HG03064 (cell line): ENCODE data around the gene UPK3BL1.
"Not testable (repeated sequence)": the region's sequence is repeated elsewhere in the genome, so short reads cannot be mapped to it uniquely, and the experiment has no call there.

Experiments used
- ATAC-seq: cut with Tn5 transposase; IDR thresholded peaks from one replicate; pipeline ENCODE4 v1.9.1; 2021; ENCODE audit warnings: low read depth; ENCODE audit not compliant: unreplicated experiment

The UPK3BL1 gene

GRCh38 chr7:102642691-102643090, at the start of gene UPK3BL1:
Gene UPK3BL1 (minus strand): TSS chr7:102642791. CDS start chr7:102642741, 50 bp downstream.
- ATAC-seq = not testable (repeated sequence)

GRCh38 chr7:102690602-102691001, 48.0 kb upstream of the UPK3BL1 start:
- ATAC-seq = not testable (repeated sequence)

DNA sequence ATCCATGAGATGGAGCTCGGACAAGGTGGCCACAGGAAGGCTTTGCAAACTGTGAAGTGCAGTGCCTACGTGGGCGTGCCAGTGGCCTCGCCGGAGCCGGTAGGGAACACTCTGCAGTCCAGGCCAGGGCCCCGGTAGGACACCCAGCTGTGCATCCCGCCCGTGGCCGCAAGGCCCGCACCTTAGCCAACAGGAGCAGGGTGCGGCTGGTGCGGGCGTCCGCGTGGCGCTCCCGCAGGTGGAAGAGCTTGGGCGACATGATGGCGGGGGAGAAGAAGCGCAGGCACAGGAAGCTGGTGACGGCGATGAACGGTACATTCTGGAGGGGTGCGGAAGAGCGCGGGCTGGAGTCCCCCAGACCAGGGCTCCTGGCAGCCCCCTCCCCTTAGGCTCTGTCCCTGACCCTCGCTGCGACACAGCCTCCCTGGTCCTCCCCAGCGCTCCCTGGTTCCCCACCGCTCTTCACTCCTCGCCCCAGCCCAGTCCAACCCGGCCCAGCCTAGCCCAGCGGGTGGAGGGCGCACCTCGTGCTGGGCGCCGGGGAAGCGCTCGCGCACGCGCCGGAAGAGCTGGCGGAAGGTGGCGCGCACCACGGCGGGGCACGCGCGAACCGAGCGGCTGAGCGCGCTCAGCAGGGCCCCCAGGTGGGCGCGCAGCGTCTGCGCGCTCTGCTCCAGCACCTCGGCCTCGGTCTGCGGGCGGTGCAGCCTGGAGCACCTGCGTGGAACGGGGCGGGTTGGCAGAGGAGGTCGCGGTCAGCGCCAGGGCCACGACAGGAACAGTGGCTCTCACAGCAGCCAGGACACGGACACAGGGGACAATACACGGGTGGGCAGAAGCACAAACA, 47.1 kb upstream of the UPK3BL1 start:
- ATAC-seq = peak; percentile 56

- ATAC-seq = peak; percentile 70
Measured at GRCh38 chr7:102688299-102689036, 45.9 kb upstream of the UPK3BL1 start.

DNA sequence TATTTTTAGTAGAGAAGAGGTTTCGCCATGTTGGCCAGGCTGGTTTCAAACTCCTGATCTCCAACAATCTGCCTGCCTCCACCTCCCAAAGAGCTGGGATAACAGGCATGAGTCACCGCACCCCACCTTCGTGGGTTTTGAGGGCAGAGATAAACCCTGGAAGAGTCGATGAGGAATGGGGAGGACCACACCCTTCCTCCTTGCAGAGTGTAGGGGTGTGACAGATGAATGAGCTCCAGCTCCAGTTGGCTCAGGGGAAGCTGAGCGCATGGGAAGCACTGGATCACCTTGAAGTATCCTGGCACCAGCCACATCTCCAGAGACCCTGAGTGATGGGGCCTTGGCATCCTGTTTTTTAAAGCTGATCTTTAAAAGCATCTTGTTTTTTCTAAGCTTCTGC, 40.0 kb upstream of the UPK3BL1 start:
- ATAC-seq = not testable (repeated sequence)

DNA sequence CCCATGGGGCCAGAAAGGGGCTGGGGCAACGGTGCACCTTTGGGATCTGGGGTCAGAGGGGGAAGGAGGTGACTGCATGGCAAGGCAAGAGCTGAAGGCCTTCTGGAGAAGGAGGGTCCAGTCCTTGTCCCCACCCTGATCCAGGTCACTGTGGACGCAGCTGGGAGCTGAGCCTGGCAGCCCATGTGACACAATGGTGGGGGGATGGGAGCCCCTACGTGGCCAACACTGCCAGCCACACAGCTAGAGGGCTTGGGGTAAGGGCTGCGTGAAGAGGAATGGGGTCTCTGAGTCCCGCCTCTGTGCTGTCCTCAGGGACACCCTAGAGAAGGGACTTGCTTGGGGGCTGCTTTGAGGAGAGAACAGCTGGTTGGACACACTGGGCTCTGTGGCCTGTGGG, 38.2 kb upstream of the UPK3BL1 start:
- not testable (repeated sequence) for ATAC-seq

- not testable (repeated sequence) for ATAC-seq
Measured at GRCh38 chr7:102675545-102675944, 33.0 kb upstream of the UPK3BL1 start.

- ATAC-seq = not testable (repeated sequence)
Measured at GRCh38 chr7:102673447-102674067, 31.0 kb upstream of the UPK3BL1 start.

DNA sequence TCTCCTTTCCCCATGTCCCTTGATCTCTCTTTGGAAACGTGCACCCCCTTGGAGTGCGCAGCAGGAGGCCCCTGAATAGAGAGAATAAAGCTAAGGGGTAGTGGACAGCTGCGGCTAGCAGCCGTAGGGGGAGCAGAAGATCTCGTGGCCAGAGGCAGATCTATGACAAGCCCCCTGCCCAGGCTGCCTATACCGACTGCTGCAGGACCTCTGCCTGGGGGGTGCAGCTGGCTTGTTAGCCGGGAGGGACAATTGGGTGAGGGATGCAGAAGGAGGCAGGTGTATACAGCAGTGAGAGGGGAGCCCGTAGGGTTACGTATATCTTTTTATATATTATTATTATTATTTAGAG, 29.3 kb upstream of the UPK3BL1 start:
- peak; percentile 21 for ATAC-seq

- peak; percentile 51 for ATAC-seq
Measured at GRCh38 chr7:102671166-102671955, 28.8 kb upstream of the UPK3BL1 start, which contains the start of gene POLR2J2. Gene POLR2J2 (minus strand): TSS chr7:102671663. CDS start chr7:102671601, 62 bp downstream.

GRCh38 chr7:102667523-102667922, 24.9 kb upstream of the UPK3BL1 start:
- not testable (repeated sequence) for ATAC-seq

- ATAC-seq = not testable (repeated sequence)
Measured at GRCh38 chr7:102666850-102667249, 24.3 kb upstream of the UPK3BL1 start.

DNA sequence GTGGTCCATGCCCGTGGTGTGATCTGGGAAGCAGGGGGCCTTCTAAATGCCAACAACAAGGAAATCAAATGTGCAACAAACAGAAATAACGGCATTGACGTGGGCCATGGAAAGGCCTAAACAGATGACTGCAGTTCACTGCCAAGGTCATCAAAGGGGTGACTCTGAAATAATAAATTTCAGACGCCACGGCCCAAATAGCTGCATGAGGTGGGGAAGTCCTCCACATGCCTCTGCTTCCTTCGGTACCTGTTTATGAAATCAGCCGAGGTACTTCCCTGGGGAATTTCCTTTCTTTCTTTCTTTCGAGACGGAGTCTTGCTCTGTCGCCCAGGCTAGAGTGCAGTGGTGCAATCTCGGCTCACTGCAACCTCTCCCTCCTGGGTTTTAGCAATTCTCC, 22.2 kb upstream of the UPK3BL1 start:
- not testable (repeated sequence) for ATAC-seq

DNA sequence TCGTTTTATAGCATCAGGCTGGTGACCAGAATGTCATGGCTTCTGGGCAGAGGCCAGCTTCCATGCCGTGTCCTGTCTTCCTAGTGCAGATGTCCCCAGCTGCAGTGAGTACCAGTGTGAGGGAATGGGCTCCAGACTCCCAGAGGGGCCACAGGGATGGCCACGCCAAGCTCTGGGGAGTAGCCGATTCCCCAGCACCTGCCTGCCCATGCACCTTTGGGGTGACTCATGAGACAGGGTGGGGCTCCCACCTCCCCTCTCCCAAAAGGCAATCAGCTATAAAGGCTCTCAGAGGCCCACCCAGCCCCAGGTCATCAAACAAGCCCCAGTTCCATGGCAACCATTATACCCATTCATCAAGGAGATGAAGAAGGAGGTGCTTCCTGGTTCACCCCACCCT, 7.3 kb upstream of the UPK3BL1 start, which contains the start of gene SPDYE2B:
SPDYE2B (plus strand) TSS at position 396 of the 400 bp plus-strand sequence. CDS start 2,030 bp downstream, outside the sequence.
- ATAC-seq = not testable (repeated sequence)

DNA sequence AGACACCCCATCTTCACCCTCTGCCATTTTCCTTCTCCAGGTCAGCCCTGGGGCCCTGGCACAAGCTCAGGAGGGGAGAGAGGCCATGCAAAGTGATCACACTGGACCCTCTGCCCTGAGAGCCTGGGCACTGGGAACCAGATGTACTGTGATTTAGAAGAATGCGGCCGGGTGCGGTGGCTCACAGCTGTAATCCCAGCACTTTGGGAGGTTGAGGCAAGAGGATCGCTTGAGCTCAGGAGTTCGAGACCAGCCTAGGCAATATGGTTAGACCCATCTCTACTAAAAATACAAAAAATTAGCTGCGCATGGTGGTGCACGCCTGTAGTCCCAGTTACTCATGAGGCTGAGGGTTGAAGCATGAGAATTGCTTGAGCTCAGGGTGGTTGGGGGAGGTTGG, 5.2 kb upstream of the UPK3BL1 start:
- not testable (repeated sequence) for ATAC-seq

DNA sequence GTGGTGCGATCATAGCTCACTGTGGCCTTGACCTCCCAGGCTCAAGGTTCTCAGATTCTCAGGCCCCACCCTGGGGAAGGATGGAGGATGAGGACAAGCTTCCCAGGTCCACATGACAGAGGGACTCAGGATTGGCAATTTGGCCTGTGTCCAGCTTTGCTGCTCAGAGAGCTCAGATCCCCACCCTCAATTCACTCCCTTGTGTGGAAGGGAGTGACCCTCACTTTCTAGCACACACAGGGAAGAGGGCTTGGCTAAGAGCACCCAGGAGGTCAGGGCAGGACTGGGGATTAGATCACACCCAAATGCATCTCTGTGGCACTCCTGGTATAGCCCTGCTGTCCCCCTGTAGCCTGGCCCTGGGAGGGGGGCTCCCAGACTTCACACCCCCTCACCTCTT, 813 bp upstream of the UPK3BL1 start:
- ATAC-seq = not testable (repeated sequence)

DNA sequence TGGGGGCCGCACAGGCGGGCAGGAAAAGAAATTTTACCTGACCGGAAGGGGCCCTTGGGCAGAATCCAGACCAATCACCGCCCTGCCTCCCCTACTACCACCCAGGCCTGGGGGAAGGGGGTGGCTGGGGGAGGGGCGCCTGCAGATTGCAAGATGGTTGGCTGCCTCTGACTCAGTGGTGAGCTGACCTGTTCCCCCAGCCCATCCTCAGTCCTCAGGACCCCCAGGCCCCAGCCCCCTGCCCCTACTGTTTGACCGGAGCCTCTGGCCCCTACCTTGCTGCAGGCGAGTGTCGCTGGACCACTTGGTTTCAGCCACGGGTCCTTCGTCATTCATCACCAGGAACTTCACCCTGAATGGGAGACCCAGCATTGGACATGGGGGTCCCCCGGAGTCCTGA, 3.7 kb downstream of the UPK3BL1 start:
- ATAC-seq = not testable (repeated sequence)

GRCh38 chr7:102636956-102637355, 5.6 kb downstream of the UPK3BL1 start:
- not testable (repeated sequence) for ATAC-seq

DNA sequence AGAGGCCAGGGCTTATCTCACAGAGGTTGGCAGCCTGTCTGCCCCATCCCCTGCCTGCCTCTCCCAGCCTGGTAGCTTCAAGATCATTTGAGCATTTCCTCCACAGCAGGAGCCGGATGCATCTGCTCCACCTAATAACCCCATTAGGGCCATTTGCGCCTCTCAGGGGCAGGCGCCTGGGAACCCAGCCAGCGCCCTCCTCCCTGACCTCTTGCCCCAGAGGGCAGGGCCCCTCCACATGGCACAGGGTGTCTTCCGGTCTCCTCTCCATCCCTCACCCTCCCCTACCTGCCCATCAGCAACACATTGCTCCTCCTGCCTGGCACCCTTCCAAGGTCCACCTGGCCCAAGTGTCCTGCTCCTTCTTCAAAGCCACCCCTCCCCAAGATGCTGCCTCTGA, 7.2 kb downstream of the UPK3BL1 start:
- not testable (repeated sequence) for ATAC-seq

DNA sequence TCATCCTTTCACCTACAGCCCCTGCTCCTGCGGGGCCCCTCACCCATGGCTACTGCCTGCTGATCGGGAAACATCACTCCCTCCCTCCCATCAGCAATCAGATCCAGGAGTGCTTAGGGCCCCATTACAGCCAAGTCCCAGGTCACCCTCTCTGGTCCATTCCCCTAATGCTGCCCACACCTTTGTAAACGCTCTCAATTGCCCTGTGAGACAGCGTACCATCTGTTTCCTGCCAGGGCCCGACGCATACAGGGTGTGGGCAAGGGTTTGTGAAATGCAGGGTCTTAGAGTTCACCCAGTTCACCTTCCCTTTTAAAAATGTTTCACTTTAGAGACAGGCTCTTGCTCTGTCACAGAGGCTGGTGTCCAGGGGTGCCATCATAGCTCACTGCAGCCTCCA, 8.3 kb downstream of the UPK3BL1 start:
- not testable (repeated sequence) for ATAC-seq
